ENCODE data around the gene NFYB.
"Not testable (repeated sequence)": the region's sequence is repeated elsewhere in the genome, so short reads cannot be mapped to it uniquely, and the experiment has no call there.

NFYB gene

DNA sequence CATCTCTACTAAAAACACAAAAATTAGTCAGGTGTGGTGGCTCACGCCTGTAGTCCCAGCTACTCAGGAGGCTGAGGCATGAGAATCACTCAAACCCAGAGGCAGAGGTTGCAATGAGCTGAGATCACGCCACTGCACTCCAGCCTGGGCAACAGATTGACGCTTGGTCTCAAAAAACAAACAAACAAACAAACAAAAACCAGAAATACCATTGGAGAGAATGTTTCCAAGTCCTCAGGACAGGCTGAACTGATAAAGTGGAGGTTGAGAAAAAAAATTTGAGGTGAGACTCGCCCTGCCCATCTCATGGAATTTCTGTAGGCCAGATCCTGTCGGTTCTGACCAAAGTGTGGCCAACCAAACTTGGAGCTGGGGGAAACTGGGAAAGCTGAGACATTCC lies 30.6 kb upstream of the NFYB start:
- no peak for FAIRE-seq
- TF ChIP-seq, protein P1, sequence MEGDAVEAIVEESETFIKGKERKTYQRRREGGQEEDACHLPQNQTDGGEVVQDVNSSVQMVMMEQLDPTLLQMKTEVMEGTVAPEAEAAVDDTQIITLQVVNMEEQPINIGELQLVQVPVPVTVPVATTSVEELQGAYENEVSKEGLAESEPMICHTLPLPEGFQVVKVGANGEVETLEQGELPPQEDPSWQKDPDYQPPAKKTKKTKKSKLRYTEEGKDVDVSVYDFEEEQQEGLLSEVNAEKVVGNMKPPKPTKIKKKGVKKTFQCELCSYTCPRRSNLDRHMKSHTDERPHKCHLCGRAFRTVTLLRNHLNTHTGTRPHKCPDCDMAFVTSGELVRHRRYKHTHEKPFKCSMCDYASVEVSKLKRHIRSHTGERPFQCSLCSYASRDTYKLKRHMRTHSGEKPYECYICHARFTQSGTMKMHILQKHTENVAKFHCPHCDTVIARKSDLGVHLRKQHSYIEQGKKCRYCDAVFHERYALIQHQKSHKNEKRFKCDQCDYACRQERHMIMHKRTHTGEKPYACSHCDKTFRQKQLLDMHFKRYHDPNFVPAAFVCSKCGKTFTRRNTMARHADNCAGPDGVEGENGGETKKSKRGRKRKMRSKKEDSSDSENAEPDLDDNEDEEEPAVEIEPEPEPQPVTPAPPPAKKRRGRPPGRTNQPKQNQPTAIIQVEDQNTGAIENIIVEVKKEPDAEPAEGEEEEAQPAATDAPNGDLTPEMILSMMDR (IDR thresholded peaks at IDR 0.05; ENCODE audit: insufficient read depth, missing control alignments), result no peak
- DNase-seq (ENCODE audit: insufficient read length, low spot score), result no peak

DNA sequence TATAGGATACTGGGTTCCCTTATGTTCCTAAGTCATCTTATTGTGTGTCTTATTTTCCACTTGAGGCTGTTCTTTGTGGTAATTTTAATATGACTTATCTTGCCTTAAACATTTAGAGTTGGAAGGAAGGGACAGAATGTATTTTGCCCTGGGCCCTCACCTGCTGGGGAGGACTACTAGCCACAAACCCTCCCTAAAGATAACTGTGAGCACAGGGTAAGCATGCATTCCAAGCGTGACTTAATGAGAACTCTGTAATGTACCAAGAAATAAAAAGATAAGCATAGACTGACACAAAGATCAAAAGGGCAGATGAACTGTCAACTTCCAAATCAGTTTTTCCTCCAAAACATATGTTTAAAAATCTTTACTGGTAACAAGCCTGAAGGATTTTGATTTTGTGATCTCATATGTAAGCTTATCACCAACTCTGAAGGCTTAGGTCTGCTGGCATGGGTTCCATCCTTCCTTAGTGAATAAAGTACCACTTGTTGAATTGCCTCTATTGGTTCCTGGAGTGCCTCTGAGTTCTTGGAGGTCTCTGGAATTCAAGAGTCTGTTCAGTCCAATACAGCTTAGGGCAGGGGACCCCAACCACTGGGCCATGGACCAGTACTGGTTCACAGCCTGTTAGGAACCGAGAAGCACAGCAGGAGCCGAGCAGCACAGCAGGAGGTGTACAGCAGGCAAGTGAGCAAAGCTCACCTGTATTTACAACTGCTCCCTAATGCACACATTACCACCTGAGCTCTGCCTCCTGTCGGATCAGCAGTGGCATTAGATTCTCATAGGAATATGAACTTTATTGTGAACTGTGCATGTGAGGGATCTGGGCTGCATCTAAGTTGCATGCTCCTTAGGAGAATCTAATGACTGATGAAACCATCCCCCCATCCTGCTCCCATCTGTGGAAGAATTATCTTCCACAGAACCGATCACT lies 29.8 kb upstream of the NFYB start:
- FAIRE-seq (no peak), DNase-seq (ENCODE audit: insufficient read length, low spot score) (no peak)
- TF ChIP-seq, protein P1 (IDR thresholded peaks at IDR 0.05; ENCODE audit: insufficient read depth, missing control alignments), result no peak

DNA sequence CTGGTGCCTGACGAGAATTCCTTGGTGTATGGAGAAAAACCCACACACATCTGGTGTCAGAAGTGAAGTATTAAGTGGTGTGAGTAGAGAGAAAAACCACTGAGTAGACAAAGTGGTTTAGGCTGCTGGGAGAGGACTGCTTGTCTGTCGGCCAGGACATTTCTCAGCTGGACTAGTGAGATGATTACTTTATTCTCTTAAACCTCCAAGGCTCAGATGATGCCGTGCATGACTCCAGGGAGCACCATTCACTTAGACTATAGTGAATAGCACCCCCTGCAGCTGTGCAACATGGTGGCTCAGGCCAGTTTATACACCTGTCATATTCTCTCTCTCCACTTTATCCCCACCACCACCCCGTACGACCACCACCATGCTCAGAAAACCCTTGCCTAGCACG lies 28.5 kb upstream of the NFYB start:
- FAIRE-seq, result no peak
- DNase-seq (ENCODE audit: insufficient read length, low spot score), result no peak
- TF ChIP-seq, protein P1 (IDR thresholded peaks at IDR 0.05; ENCODE audit: insufficient read depth, missing control alignments), result no peak

DNA sequence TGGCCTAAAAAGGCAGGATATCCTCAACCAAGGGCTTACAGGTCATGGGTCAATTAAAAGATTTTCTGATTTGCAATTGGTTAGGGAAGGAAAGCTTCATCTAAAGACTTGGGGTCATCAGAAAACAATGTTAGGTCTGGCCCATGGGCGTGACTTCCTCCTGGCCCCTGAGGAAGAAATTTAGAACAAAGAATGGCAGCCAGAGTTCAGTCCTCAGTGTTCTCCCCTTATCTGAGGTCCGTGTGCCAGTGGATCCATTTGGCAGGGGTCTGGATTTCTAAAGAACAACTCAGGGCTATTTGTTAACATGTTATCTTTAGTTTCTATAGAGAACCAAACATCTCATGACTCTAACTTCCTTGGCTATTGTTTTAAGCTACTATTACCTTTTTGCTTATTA lies 27.8 kb upstream of the NFYB start:
- FAIRE-seq (no peak), DNase-seq (ENCODE audit: insufficient read length, low spot score) (no peak)
- TF ChIP-seq, protein P1 (IDR thresholded peaks at IDR 0.05; ENCODE audit: insufficient read depth, missing control alignments), result no peak

DNA sequence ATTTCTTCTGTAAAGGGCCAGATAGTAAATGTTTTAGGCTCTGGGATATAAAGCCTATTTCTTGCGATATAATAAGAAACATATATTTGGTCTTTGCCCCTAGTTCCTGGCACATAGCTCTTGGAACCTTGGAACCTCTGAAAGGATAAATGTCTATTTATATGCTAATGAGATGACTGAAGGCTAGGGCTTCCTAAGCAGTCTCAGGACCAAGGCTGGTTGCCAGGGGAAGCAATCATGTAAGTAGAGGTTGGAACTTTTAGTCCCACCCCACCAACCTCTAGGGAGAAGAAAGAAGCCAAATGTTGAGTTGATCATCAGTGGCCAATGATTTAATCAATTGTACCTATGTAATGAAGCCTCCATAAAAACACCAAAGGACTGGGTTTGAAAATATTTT lies 26.6 kb upstream of the NFYB start:
- FAIRE-seq, result no peak
- TF ChIP-seq, protein P1 (IDR thresholded peaks at IDR 0.05; ENCODE audit: insufficient read depth, missing control alignments), result no peak
- DNase-seq (ENCODE audit: insufficient read length, low spot score), result no peak

DNA sequence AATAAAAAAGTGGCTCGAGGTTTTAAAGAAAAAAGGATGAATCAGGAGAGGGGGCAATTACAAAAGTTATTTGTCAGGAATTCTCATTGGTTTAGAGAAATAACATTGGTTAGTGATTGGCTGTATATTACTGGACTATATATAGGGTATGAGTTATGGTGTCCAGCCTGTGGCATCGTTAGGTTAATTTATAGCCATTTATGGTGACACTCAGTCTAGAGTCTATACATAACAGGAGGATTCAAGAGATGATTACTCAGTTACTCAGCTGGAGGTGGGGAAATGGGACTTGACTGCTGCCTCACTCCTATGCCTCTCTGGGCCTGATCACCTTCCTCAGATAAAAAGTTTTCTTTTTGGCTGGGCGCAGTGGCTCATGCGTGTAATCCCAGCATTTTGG lies 25.6 kb upstream of the NFYB start:
- no peak for FAIRE-seq
- TF ChIP-seq, protein P1 (IDR thresholded peaks at IDR 0.05; ENCODE audit: insufficient read depth, missing control alignments), result no peak
- no peak for DNase-seq (ENCODE audit: insufficient read length, low spot score)

DNA sequence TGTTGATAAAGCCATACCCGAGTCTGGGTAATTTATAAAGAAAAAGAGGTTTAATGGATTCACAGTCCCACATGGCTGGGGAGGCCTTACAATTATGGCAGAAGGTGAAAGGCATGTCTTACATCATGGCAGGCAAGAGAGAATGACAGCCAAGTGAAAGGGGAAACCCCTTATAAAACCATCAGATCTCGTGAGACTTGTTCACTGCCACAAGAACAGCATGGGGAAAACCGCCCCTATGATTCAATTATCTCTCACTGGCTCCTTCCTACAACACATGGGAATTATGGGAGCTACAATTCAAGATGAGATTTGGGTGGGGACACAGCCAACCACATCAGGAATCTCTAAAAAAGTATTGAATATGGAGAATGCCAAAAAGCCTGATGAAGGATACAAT lies 25.0 kb upstream of the NFYB start:
- FAIRE-seq; DNase-seq (ENCODE audit: insufficient read length, low spot score): not testable (repeated sequence)
